Stimulated activated CD8-positive, alpha-beta memory T cell treated with anti-CD3 and anti-CD28 coated beads, Interleukin-15, amount 100 ng/mL, for 24 hours (primary cell): ENCODE measurements around the gene C3orf20.
"Not testable (repeated sequence)": the region's sequence is repeated elsewhere in the genome, so short reads cannot be mapped to it uniquely, and the experiment has no call there.

Experiments used
- DNase-seq: peaks from one replicate; pipeline ENCODE4 v3.0.0-alpha.2; 2020; ENCODE audit warnings: low read depth

Gene C3orf20

GRCh38 chr3:14700891-14701290, 25.9 kb downstream of the C3orf20 start:
- DNase-seq = no peak

DNA sequence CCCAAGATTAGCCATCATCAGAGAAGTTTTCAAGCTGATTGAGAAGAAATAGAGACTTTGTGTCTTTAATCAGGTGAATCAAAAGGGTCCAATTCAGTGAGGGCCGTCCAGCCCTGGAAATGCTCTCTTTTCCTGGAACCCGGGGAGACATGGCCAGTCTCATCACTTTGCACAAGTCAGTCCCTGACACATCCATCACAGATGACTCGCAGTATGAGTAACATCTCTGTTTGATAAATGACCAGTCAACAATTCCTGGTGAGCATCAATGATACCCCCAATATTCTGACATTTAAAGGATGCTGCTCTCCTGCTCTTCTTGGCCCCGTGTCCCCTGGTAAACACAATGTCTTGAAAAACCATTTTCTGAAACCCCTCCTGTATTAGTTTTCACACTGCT, 26.7 kb downstream of the C3orf20 start:
- DNase-seq = no peak

- no peak for DNase-seq
These were observed 28.3 kb downstream of the C3orf20 start for GRCh38 chr3:14703128-14703750.

- DNase-seq = no peak
These were observed 28.9 kb downstream of the C3orf20 start for GRCh38 chr3:14703791-14704190.

- DNase-seq = no peak
These were observed 31.2 kb downstream of the C3orf20 start for GRCh38 chr3:14706096-14706495.

DNA sequence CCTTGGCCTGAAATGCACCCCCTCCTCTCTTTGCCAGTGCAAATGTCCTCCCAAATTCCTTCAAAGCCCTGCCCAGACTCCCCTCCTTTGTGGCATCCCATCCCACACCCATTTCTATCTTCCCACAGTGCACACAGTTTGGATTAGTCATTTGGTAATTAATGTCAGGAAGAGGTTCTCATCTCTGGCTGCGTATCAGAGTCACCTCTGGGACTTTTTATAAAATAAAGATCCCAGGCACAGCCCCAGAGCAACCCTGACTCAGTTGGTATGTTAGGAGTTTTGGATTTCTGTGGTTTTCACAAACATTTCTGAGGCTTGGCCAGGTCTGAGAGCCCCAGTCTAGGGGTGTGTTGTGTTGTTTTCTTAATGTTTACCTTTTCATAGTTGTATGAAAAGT, 41.6 kb downstream of the C3orf20 start:
- no peak for DNase-seq

- no peak for DNase-seq
These were observed 42.4 kb downstream of the C3orf20 start for GRCh38 chr3:14717307-14717706.

- no peak for DNase-seq
These were observed 43.6 kb downstream of the C3orf20 start for GRCh38 chr3:14718539-14718938.

DNA sequence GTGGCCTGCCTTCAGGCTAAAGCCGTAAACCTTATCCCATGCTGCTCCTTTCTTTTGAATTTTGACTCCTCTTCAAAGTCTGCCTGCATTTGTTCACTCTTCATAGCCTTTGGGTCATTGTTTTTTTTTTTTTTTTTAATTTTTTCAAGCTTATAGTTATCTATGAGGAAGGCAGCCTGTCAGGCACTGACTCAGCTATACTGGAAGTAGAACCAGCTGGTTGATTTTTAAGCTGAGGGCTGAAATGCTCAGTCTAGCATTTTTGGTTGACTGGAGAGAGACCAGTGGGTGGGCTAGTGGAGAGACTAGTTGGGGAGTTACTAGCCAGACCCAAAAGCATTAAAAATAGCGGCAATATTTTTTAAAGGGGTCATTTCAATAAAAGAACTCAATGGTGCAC, 44.1 kb downstream of the C3orf20 start:
- DNase-seq = no peak

DNA sequence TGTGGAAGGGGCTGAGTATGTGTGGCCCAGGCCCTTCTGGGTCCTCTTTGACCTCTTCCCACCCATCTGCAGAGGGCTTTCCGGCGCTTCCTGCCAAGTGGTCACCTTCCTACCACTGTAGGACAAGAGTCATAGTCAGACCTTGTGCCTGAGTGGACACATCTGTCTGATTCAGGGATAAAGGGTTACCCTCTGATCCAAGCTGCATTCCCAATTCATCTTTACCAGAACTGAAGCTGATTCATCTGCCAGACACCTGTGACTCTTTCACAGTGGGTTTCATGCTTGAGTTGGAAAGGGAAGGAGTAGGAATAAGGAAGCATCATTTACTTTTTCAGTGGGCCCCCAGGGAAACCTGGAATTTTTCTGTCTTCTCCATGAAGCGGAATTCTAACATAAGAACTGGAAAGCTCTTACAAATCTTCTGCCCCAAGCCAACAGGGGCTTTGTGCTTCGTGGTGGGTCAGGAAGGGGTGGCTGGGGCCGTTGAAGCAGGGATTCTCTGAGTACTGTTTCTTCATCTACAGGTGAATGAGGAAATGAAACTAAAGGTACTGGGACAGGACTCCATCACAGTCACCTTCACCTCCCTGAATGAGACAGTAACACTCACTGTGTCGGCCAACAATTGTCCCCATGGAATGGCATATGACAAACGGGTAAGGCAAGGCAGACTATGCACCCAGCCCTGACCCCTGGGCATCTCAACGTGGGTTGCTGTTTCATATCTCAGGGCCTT, 46.4 kb downstream of the C3orf20 start:
- no peak for DNase-seq

GRCh38 chr3:14725013-14725412, 50.1 kb downstream of the C3orf20 start:
- no peak for DNase-seq

DNA sequence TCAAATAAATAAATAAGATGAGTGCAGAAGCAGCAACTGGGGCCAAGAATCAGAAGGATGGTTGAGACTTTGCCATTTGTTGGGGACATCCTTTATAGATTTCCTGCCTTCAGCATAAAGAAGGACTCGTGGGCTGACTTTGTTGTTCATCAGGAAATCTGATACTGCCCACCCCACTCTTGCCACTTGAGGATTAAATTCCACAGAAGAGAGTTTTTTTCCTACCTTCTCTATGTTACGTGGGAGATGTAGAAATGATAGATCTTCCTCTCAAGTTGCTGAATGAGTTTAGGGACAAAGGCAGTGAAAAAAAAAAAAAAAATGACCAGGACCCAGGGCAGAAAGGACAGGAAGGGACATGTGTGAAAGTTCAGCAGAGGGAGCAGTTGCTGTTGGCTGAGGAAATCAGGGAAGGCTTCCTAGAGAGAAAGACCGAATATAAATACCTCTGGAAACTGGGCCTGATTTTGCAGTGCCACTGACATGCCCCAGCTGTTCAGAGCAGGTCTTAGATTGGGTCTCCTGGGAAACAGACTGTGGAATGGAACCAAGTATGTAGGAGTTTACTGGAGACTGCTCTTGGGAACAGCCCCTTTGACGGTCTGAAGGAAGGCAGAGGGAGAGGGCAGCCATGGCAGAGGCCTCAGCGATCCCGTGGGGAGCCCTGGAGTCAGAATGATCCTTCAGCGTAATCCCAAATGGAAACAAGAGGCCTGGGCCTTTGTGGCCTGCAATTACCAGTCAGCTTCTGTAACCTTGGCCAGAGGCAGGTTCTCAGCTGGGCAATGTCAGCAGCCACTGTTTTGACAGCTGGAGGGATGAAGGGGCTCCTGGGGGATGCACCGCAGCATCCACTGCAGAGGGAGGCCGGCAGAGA, 50.9 kb downstream of the C3orf20 start:
- DNase-seq = no peak

- no peak for DNase-seq
These were observed 51.5 kb downstream of the C3orf20 start for GRCh38 chr3:14726441-14726780.

DNA sequence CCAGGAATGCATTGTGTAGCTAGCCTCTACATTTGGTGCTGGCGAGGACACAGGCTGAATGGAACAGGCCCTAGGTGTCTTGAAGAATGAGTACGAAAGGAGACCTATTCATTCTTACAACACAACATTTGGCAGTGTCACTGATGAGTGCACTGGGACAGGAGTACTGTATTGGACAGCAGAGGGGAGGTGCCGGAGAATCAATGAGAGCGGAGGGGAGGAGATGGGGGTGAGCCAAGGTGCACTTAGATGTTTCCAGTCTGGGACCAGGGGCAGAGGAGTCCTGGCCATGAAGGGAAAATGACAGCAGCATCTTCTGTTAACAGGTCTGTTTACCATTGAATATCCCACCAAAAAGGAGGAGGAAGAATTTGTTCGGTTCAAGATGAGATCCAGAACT, 53.2 kb downstream of the C3orf20 start:
- no peak for DNase-seq

DNA sequence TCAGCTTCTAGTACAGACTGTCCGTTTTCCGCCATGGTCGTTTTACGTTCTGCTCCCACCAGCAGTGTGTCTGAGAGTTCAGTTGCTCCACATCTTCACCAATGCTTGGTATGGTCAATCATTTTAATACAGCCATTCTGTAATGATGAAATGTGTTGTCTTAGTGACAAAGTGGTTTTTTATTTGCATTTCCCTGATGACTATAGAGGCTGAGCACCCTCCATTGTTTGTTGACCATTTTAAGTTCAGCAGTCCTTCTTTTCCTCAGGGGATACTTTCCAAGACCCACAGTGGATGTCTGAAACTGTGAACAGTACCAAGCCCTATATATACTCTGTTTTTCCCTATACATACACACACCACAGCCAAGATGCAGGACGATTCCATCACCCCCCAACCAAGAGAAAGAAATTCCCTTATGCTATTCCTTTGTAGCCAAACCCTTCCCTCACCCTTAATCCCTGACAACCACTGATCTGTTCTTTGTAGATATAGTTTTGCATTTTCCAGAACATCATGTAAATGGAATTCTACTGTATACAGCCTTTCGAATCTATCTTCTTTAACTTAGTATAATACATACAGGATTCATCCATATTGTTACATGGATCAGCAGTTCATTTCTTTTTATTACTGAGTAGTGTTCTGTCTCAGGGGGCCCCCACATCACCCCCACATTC, 55.9 kb downstream of the C3orf20 start:
- DNase-seq = no peak

DNA sequence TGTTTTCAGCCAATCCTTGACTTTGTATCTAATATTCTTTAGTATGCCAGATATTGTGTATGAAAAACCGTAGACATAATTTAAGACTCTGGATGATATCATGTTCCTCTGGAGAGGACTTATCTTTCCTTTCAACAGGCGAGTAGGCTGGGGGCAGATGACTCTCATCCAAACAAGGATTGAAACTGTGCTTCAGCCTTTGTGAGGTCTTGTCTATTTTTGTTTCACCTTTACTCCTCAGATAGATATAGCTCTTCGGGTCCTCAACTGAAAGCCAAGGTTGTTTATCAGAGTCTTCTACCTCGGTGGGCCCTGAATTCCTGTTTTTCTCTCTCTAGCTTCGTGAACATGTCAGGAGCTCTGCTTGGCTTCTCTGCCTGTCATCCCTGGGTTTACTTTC, 66.0 kb downstream of the C3orf20 start:
- no peak for DNase-seq

DNA sequence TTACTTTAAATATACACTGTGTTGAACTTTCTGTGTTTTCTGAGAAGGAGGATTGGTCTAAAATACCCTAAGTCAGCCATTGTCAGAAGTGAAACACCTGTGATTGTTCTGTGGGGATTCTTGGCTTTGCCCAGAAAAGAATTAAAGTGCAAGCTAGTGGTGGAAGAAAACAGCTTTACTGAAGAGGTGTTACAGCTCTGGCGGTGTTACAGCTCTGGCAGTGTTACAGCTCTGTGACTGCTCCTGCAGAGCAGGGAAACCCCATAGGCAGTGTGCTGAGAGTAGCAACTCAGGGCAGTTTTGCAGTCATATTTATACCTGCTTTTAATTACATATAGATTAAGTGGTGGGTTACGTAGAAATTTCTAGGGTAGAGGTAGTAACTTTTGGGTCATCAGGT, 66.6 kb downstream of the C3orf20 start:
- DNase-seq = no peak

- DNase-seq = no peak
These were observed 69.6 kb downstream of the C3orf20 start for GRCh38 chr3:14744556-14744955.

DNA sequence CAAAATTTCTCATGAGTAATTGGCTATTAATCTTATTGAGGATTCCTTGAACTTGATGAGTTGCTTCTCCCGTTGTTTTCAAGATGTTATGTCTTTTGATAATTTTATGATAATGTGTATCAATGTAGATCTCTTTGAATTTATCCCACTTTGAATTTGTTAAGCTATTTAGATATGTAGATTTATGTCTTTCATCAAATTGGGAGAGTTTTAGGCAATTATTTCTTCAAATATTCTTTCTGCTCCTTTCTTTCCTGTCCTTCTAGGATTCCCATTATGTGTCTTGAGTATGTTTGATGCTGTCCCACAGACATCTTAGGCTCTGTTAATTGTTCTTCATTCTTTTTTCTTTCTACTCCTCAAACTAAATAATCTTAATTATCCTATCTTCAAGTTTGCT, 75.7 kb downstream of the C3orf20 start:
- no peak for DNase-seq

GRCh38 chr3:14752979-14753378, 78.0 kb downstream of the C3orf20 start:
- DNase-seq = not testable (repeated sequence)

- no peak for DNase-seq
These were observed 82.3 kb downstream of the C3orf20 start for GRCh38 chr3:14757153-14757700.

GRCh38 chr3:14758297-14758696, 83.4 kb downstream of the C3orf20 start:
- DNase-seq = no peak
